SK-N-SH (cell line): ENCODE data around the gene MORN5.

Experiments
- CHD2 ChIP-seq: fragments of 150-350 bp; IDR thresholded peaks from 2 replicates; pipeline ENCODE4 v1.6.1; 2018; ENCODE audit warnings: low read length; ENCODE audit not compliant: partially characterized antibody
- CTCF ChIP-seq: fragments of 200-600 bp; sonication (generic); IDR thresholded peaks from 2 replicates; pipeline ENCODE4 v1.6.1; 2017; ENCODE audit warnings: antibody characterized with exemption, mild to moderate bottlenecking, moderate library complexity
- EP300 ChIP-seq, 2 experiments: IDR thresholded peaks; 2 replicates each; pipeline versions ENCODE4 v1.4.0 to v1.6.1; 2012; ENCODE audit warnings: borderline replicate concordance in 1 of 2, low read depth in 1 of 2, low read length in 1 of 2
- FOSL2 ChIP-seq: IDR thresholded peaks from 2 replicates; pipeline ENCODE4 v1.4.0; 2012; ENCODE audit warnings: low read depth, mild to moderate bottlenecking, moderate library complexity, borderline replicate concordance
- GABPA ChIP-seq: IDR thresholded peaks from 2 replicates; pipeline ENCODE4 v1.4.0; 2012; ENCODE audit warnings: low read depth, mild to moderate bottlenecking
- JUND ChIP-seq: IDR thresholded peaks from 2 replicates; pipeline ENCODE4 v1.4.0; 2012
- POLR2AphosphoS5 ChIP-seq: IDR thresholded peaks from 2 replicates; pipeline ENCODE4 v1.6.1; 2012; ENCODE audit warnings: low read depth, low read length
- SMC3 ChIP-seq: IDR thresholded peaks from 2 replicates; pipeline ENCODE4 v1.6.1; 2012; ENCODE audit warnings: low read depth, low read length, improper control_type of control experiment
- TF ChIP-seq, protein P1 (sequence below): IDR thresholded peaks from 2 replicates; pipeline ENCODE4 v1.4.0; 2012; ENCODE audit warnings: low read depth, borderline replicate concordance
- TF ChIP-seq, protein P2 (sequence below): fragments of 150-350 bp; IDR thresholded peaks from 2 replicates; pipeline ENCODE4 v1.6.1; 2017; ENCODE audit warnings: antibody characterized with exemption, low read length, low read depth, borderline replicate concordance

- TF ChIP-seq JUND = no peak
- TF ChIP-seq SMC3 = no peak
- no peak for TF ChIP-seq CTCF
- TF ChIP-seq, protein P1, sequence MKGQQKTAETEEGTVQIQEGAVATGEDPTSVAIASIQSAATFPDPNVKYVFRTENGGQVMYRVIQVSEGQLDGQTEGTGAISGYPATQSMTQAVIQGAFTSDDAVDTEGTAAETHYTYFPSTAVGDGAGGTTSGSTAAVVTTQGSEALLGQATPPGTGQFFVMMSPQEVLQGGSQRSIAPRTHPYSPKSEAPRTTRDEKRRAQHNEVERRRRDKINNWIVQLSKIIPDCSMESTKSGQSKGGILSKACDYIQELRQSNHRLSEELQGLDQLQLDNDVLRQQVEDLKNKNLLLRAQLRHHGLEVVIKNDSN = no peak
- no peak for TF ChIP-seq EP300 (IDR thresholded peaks at IDR 0.05; ENCODE audit: borderline replicate concordance in 1 of 2, low read depth in 1 of 2, low read length in 1 of 2)
- no peak for TF ChIP-seq CHD2
- no peak for TF ChIP-seq GABPA
- no peak for TF ChIP-seq POLR2AphosphoS5
- TF ChIP-seq, protein P2, sequence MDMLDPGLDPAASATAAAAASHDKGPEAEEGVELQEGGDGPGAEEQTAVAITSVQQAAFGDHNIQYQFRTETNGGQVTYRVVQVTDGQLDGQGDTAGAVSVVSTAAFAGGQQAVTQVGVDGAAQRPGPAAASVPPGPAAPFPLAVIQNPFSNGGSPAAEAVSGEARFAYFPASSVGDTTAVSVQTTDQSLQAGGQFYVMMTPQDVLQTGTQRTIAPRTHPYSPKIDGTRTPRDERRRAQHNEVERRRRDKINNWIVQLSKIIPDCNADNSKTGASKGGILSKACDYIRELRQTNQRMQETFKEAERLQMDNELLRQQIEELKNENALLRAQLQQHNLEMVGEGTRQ = no peak
- TF ChIP-seq FOSL2 = no peak
Measured at GRCh38 chr9:122205176-122205575, 45.5 kb downstream of the MORN5 start.
